H9 (cell line): ENCODE measurements around the gene ATF3. TPM values are rescaled to one million over a fixed set of nuclear protein-coding genes. Genes with fewer than 3 reads are reported as not detected.

Source experiments
- DNase-seq: peaks from one replicate; pipeline ENCODE4 v3.0.0-alpha.2; 2017
- H2AFZ ChIP-seq: one replicate; pipeline ENCODE4 v1.6.1; 2013; ENCODE audit warnings: mild to moderate bottlenecking, low read length, control low read depth, moderate library complexity
- H2AK5ac ChIP-seq: 2 replicates; pipeline ENCODE4 v1.6.1; 2013; ENCODE audit warnings: low read length, control low read depth, mixed read lengths; ENCODE audit not compliant: insufficient read length
- H2BK120ac ChIP-seq: one replicate; pipeline ENCODE4 v1.6.1; 2013; ENCODE audit warnings: low read depth, mild to moderate bottlenecking, low read length, control low read depth, inconsistent platforms; ENCODE audit not compliant: poor library complexity, severe bottlenecking
- H2BK12ac ChIP-seq: 2 replicates; pipeline ENCODE4 v1.6.1; 2013; ENCODE audit warnings: low read length, control low read depth, mixed read lengths, low read depth; ENCODE audit not compliant: insufficient read length
- H2BK15ac ChIP-seq: 2 replicates; pipeline ENCODE4 v1.6.1; 2013; ENCODE audit warnings: low read depth, low read length, control low read depth
- H2BK20ac ChIP-seq: one replicate; pipeline ENCODE4 v1.6.1; 2013; ENCODE audit warnings: low read depth, mild to moderate bottlenecking, low read length, control low read depth, inconsistent platforms; ENCODE audit not compliant: poor library complexity, severe bottlenecking
- H2BK5ac ChIP-seq: 2 replicates; pipeline ENCODE4 v1.6.1; 2013; ENCODE audit warnings: low read length, control low read depth, mixed read lengths; ENCODE audit not compliant: insufficient read length
- H3K14ac ChIP-seq: 2 replicates; pipeline ENCODE4 v1.6.1; 2013; ENCODE audit warnings: low read length, control low read depth; ENCODE audit not compliant: insufficient read depth
- H3K18ac ChIP-seq: 2 replicates; pipeline ENCODE4 v1.6.1; 2013; ENCODE audit warnings: low read depth, mild to moderate bottlenecking, mixed read lengths, low read length, control low read depth; ENCODE audit not compliant: insufficient read length
- H3K23ac ChIP-seq: 2 replicates; pipeline ENCODE4 v1.6.1; 2013; ENCODE audit warnings: low read length, control low read depth, mixed read lengths, low read depth; ENCODE audit not compliant: insufficient read length
- H3K23me2 ChIP-seq: 2 replicates; pipeline ENCODE4 v1.6.1; 2013; ENCODE audit warnings: low read depth, mild to moderate bottlenecking, mixed read lengths, low read length, control low read depth; ENCODE audit not compliant: insufficient read length, poor library complexity, severe bottlenecking
- H3K27ac ChIP-seq: 2 replicates; pipeline ENCODE4 v1.5.1; 2013; ENCODE audit warnings: low read length, control low read depth, mixed read lengths, low read depth; ENCODE audit not compliant: insufficient read length
- H3K27me3 ChIP-seq: 2 replicates; pipeline ENCODE4 v1.6.1; 2013; ENCODE audit warnings: low read length, control low read depth, inconsistent platforms; ENCODE audit not compliant: insufficient read depth
- H3K4ac ChIP-seq: 2 replicates; pipeline ENCODE4 v1.6.1; 2013; ENCODE audit warnings: low read depth, mild to moderate bottlenecking, control low read depth, inconsistent platforms, low read length, moderate library complexity
- H3K4me1 ChIP-seq: 2 replicates; pipeline ENCODE4 v1.6.1; 2013; ENCODE audit warnings: low read length, control low read depth, inconsistent platforms; ENCODE audit not compliant: insufficient read depth
- H3K4me2 ChIP-seq: 2 replicates; pipeline ENCODE4 v1.6.1; 2013; ENCODE audit warnings: low read length, control low read depth, mixed read lengths; ENCODE audit not compliant: insufficient read length, insufficient read depth
- H3K56ac ChIP-seq: 2 replicates; pipeline ENCODE4 v1.6.1; 2013; ENCODE audit warnings: low read depth, mild to moderate bottlenecking, mixed read lengths, low read length, control low read depth; ENCODE audit not compliant: insufficient read length
- H3K79me1 ChIP-seq: 2 replicates; pipeline ENCODE4 v1.6.1; 2013; ENCODE audit warnings: low read depth, mild to moderate bottlenecking, moderate library complexity, low read length, control low read depth, inconsistent platforms; ENCODE audit not compliant: insufficient read depth, poor library complexity, severe bottlenecking
- H3K79me2 ChIP-seq: 2 replicates; pipeline ENCODE4 v1.6.1; 2013; ENCODE audit warnings: low read length, control low read depth, inconsistent platforms; ENCODE audit not compliant: insufficient read depth
- H3K9ac ChIP-seq: 2 replicates; pipeline ENCODE4 v1.6.1; 2013; ENCODE audit warnings: low read length, control low read depth, mixed read lengths; ENCODE audit not compliant: insufficient read length; ENCODE audit errors: extremely low read depth
- H3K9me3 ChIP-seq: one replicate; pipeline ENCODE4 v1.6.1; 2013; ENCODE audit warnings: low read depth, low read length, inconsistent platforms; ENCODE audit not compliant: control insufficient read depth
- H3T11ph ChIP-seq: one replicate; pipeline ENCODE4 v1.6.1; 2013; ENCODE audit warnings: mild to moderate bottlenecking, low read length, control low read depth, inconsistent platforms
- H4K20me1 ChIP-seq: one replicate; pipeline ENCODE4 v1.6.1; 2013; ENCODE audit not compliant: control insufficient read depth, insufficient read length, insufficient read depth
- H4K5ac ChIP-seq: 2 replicates; pipeline ENCODE4 v1.6.1; 2013; ENCODE audit warnings: low read depth, mild to moderate bottlenecking, mixed read lengths, low read length, control low read depth; ENCODE audit not compliant: insufficient read length
- H4K8ac ChIP-seq: replicated peaks from 2 replicates; pipeline ENCODE4 v1.6.1; 2013; ENCODE audit warnings: low read length, control low read depth, mixed read lengths, low read depth; ENCODE audit not compliant: insufficient read length
- H4K91ac ChIP-seq: 2 replicates; pipeline ENCODE4 v1.6.1; 2013; ENCODE audit warnings: low read depth, mild to moderate bottlenecking, moderate library complexity, mixed read lengths, low read length, control low read depth; ENCODE audit not compliant: insufficient read length
- H3K27ac Mint-ChIP-seq, 3 experiments: 2 replicates in 2 of 3; 3 replicates in 1 of 3; pipeline ENCODE4 v1.8.0; 2020 to 2021; ENCODE audit warnings: mixed read lengths in 3 of 3, mild to moderate bottlenecking in 1 of 3, moderate library complexity in 1 of 3
- H3K27me3 Mint-ChIP-seq: 2 replicates; pipeline ENCODE4 v1.8.0; 2021; ENCODE audit warnings: low read depth, mild to moderate bottlenecking, moderate library complexity, mixed read lengths
- H3K36me3 Mint-ChIP-seq, 3 experiments: 2 replicates in 2 of 3; 3 replicates in 1 of 3; pipeline ENCODE4 v1.8.0; 2020 to 2021; ENCODE audit warnings: low read depth in 3 of 3, mixed read lengths in 3 of 3; ENCODE audit not compliant: insufficient read depth in 1 of 3
- H3K4me1 Mint-ChIP-seq, 2 experiments: 2 replicates each; pipeline ENCODE4 v1.8.0; 2020; ENCODE audit warnings: mixed read lengths in 2 of 2
- H3K4me3 Mint-ChIP-seq, 2 experiments: 2 replicates in 1 of 2; 3 replicates in 1 of 2; pipeline ENCODE4 v1.8.0; 2020 to 2021; ENCODE audit warnings: mild to moderate bottlenecking in 2 of 2, mixed read lengths in 2 of 2, moderate library complexity in 1 of 2
- H3K9me3 Mint-ChIP-seq, 2 experiments: 2 replicates in 1 of 2; 3 replicates in 1 of 2; pipeline ENCODE4 v1.8.0; 2020; ENCODE audit warnings: mild to moderate bottlenecking in 2 of 2, mixed read lengths in 2 of 2, moderate library complexity in 1 of 2
- CTCF ChIP-seq: fragments of 200-600 bp; sonication (generic); conservative IDR thresholded peaks from 3 replicates; pipeline ENCODE4 v1.8.0; 2021; ENCODE audit warnings: antibody characterized with exemption, mild to moderate bottlenecking
- WGBS: extraction: QIAGEN DNeasy Blood & Tissue Kit; methylation state at CpG from one replicate; pipeline ENCODE4 v1.1.7; 2013; ENCODE audit warnings: missing lambda C conversion rate, low lambda C conversion rate, mixed read lengths; ENCODE audit not compliant: insufficient read length; ENCODE audit errors: extremely low coverage; 5-methylcytosine and 5-hydroxymethylcytosine counted together
- total RNA-seq: library from RNA; stranded (reverse); gene quantifications from 2 replicates; pipeline ENCODE4 v1.2.1, GENCODE V29; 2021

The ATF3 gene
- total RNA-seq, 1 experiment from 2014 or later: 14.7 TPM

DNA sequence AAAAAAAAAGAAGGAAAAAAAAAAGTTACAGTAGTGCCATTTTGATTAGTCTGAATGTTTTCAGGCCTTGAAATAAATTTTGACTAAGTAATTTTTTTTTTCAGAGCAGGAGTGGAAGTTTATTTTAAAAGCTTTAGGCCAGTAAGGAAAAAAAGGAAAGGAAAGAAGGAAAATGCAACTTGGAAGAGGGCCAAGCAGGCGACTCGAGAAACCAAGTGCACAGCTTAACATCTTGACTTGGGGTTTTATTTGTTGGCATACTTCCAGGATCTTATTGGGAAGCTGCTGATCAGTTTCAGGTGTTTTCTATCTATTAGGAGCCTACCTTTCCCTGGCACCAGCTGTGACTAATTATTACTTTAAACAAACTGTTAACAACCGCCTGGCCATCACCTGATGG, 41.7 kb downstream of the ATF3 start:
- Histone ChIP-seq H2BK120ac (no peak overlapping the region), H3K23me2 (no peaks in the 10 kb centered on the region), H3T11ph (no peak overlapping the region), H3K18ac (no peak overlapping the region), H2BK12ac (no peak overlapping the region), H3K9ac (no peak overlapping the region), H2BK20ac (no peak overlapping the region), H2BK15ac (no peak overlapping the region), H3K9me3 (no peaks in the 10 kb centered on the region), H4K20me1 (no peaks in the 10 kb centered on the region), H3K14ac (no peak overlapping the region), H3K27ac (no peak overlapping the region), H2AK5ac (no peak overlapping the region), H4K8ac (no peak overlapping the region), H3K4me1 (no peaks in the 10 kb centered on the region), H2BK5ac (no peak overlapping the region), H3K79me1 (no peaks in the 10 kb centered on the region), H3K4ac (no peak overlapping the region), H3K56ac (no peak overlapping the region), H3K27me3 (no peaks in the 10 kb centered on the region), H4K91ac (no peak overlapping the region), H2AFZ (no peak overlapping the region), H3K79me2 (no peaks in the 10 kb centered on the region), H3K23ac (no peak overlapping the region), H4K5ac (no peak overlapping the region), H3K4me2 (no peak overlapping the region)
- Mint-ChIP-seq H3K36me3 (no peaks in the 10 kb centered on the region), H3K27me3 (peaks cover 4% of the 10 kb centered on the region), H3K4me3 (no peak overlapping the region), H3K4me1 (no peaks in the 10 kb centered on the region), H3K9me3 (no peaks in the 10 kb centered on the region), H3K27ac (no peak overlapping the region)
- DNase-seq: no peak
- no peak for TF ChIP-seq CTCF
- no CpG with 5 or more reads among the region's 3 CpGs for WGBS
